Activated B cell treated with CpG ODN at 0.5 μM for 24 hours (primary cell): ENCODE measurements around the gene PLXNA4. TPM values are rescaled to one million over a fixed set of nuclear protein-coding genes. Genes with fewer than 3 reads are reported as not detected.

Experiments
- ATAC-seq: fragments of 200-7000 bp; cut with Tn5 transposase; one replicate; pipeline ENCODE4 v1.10.0; 2021; ENCODE audit warnings: low read depth, mild to moderate bottlenecking, moderate library complexity
- CTCF ChIA-PET: fragments of 350-600 bp; sonication (Branson Sonifier 250); formaldehyde crosslinking; loops from one replicate; lab custom pipeline; 2021; ENCODE audit warnings: antibody characterized with exemption; lab: Charles Lee
- POLR2A ChIA-PET: fragments of 350-600 bp; sonication (Branson Sonifier 250); formaldehyde crosslinking; loops from one replicate; lab custom pipeline; 2021; ENCODE audit warnings: antibody characterized with exemption; lab: Charles Lee
- DNase-seq: peaks from one replicate; pipeline ENCODE4 v3.0.0; 2022
- H3K27ac Mint-ChIP-seq: one replicate; pipeline ENCODE4 v1.8.0; 2020; ENCODE audit warnings: mixed read lengths
- H3K27me3 Mint-ChIP-seq: one replicate; pipeline ENCODE4 v1.8.0; 2021; ENCODE audit warnings: mixed read lengths
- H3K36me3 Mint-ChIP-seq: one replicate; pipeline ENCODE4 v1.8.0; 2021; ENCODE audit warnings: low read depth, mixed read lengths
- H3K4me1 Mint-ChIP-seq: one replicate; pipeline ENCODE4 v1.8.0; 2021; ENCODE audit warnings: mixed read lengths
- H3K4me3 Mint-ChIP-seq: one replicate; pipeline ENCODE4 v1.8.0; 2020; ENCODE audit warnings: mild to moderate bottlenecking, mixed read lengths
- H3K9me3 Mint-ChIP-seq: one replicate; pipeline ENCODE4 v1.8.0; 2020; ENCODE audit warnings: mixed read lengths
- CTCF ChIP-seq: fragments of 200-600 bp; IDR thresholded peaks from one replicate; pipeline ENCODE4 v1.8.0; 2022; ENCODE audit warnings: antibody characterized with exemption, mild to moderate bottlenecking
- intact Hi-C: fragments of 100-400 bp; cut with micrococcal nuclease; formaldehyde crosslinking; loops from one replicate; pipeline ENCODE4 v1.15.1; 2024
- total RNA-seq: library from RNA; stranded (reverse); gene quantifications from 2 replicates; pipeline ENCODE4 v1.2.3, GENCODE V29; 2022

Gene PLXNA4
- total RNA-seq, 1 donor from 2014 or later, result not detected

GRCh38 chr7:132192809-132193208 lies 383.5 kb downstream of the PLXNA4 start:
- Mint-ChIP-seq H3K4me1 (no peaks in the 10 kb centered on the region), H3K27me3 (no peaks in the 10 kb centered on the region), H3K4me3 (no peak overlapping the region), H3K27ac (no peak overlapping the region), H3K36me3 (no peaks in the 10 kb centered on the region), H3K9me3 (no peaks in the 10 kb centered on the region)
- no peak for TF ChIP-seq CTCF
- intact Hi-C loops, result no loop called here
- DNase-seq (no peak), ATAC-seq (no peak)
- CTCF ChIA-PET, result no interaction called here
- POLR2A ChIA-PET, result no interaction called here

- intact Hi-C loops, result no loop called here
- ATAC-seq, result no peak
- Mint-ChIP-seq H3K4me3 (no peak overlapping the region), H3K9me3 (peaks cover 7% of the 10 kb centered on the region), H3K36me3 (no peaks in the 10 kb centered on the region), H3K4me1 (no peaks in the 10 kb centered on the region), H3K27me3 (no peaks in the 10 kb centered on the region), H3K27ac (no peak overlapping the region)
- no peak for TF ChIP-seq CTCF
- ChIA-PET POLR2A (no interaction called here), CTCF (no interaction called here)
- DNase-seq, result no peak
These were observed 384.9 kb downstream of the PLXNA4 start for GRCh38 chr7:132191418-132191817.

- H3K27ac Mint-ChIP-seq, result no peak overlapping the region
- no peaks in the 10 kb centered on the region for H3K36me3 Mint-ChIP-seq
- DNase-seq (no peak), ATAC-seq (no peak)
- H3K27me3 Mint-ChIP-seq, result no peaks in the 10 kb centered on the region
- POLR2A ChIA-PET, result no interaction called here
- no peak for TF ChIP-seq CTCF
- H3K4me3 Mint-ChIP-seq, result no peak overlapping the region
- H3K9me3 Mint-ChIP-seq, result peaks cover 7% of the 10 kb centered on the region
- intact Hi-C loops, result no loop called here
- CTCF ChIA-PET, result no interaction called here
- no peaks in the 10 kb centered on the region for H3K4me1 Mint-ChIP-seq
These were observed 385.6 kb downstream of the PLXNA4 start for GRCh38 chr7:132190683-132191082.

- Mint-ChIP-seq H3K4me1 (no peaks in the 10 kb centered on the region), H3K36me3 (no peaks in the 10 kb centered on the region), H3K4me3 (no peak overlapping the region), H3K27ac (no peak overlapping the region), H3K27me3 (no peaks in the 10 kb centered on the region), H3K9me3 (peaks cover 7% of the 10 kb centered on the region)
- DNase-seq (no peak), ATAC-seq (no peak)
- intact Hi-C loops, result no loop called here
- no peak for TF ChIP-seq CTCF
- ChIA-PET CTCF (no interaction called here), POLR2A (no interaction called here)
These were observed 386.4 kb downstream of the PLXNA4 start for GRCh38 chr7:132189881-132190280.

- Mint-ChIP-seq H3K9me3 (peaks cover 7% of the 10 kb centered on the region), H3K27me3 (no peaks in the 10 kb centered on the region), H3K27ac (no peak overlapping the region), H3K4me1 (no peaks in the 10 kb centered on the region), H3K4me3 (no peak overlapping the region), H3K36me3 (no peaks in the 10 kb centered on the region)
- ATAC-seq (no peak), DNase-seq (no peak)
- no peak for TF ChIP-seq CTCF
- ChIA-PET POLR2A (no interaction called here), CTCF (no interaction called here)
- intact Hi-C loops, result no loop called here
These were observed 388.1 kb downstream of the PLXNA4 start for GRCh38 chr7:132187869-132188789.
